HepG2 (cell line): ENCODE measurements around the gene BORCS5. TPM values are rescaled to one million over a fixed set of nuclear protein-coding genes. Genes with fewer than 3 reads are reported as not detected.

Experiments used
- CBFB ChIP-seq: sonication (generic); formaldehyde crosslinking; IDR thresholded peaks from 2 replicates; pipeline ENCODE4 v1.4.0; 2020; ENCODE audit warnings: missing genetic modification reagents
- CBX1 ChIP-seq: IDR thresholded peaks from one replicate; pipeline ENCODE4 v1.6.1; 2016; ENCODE audit warnings: antibody characterized with exemption, low read depth
- CHCHD3 ChIP-seq: sonication (generic); formaldehyde crosslinking; IDR thresholded peaks from 2 replicates; pipeline ENCODE4 v1.8.0; 2022; ENCODE audit warnings: mild to moderate bottlenecking, missing genetic modification reagents, moderate library complexity
- HNF4A ChIP-seq: sonication (generic); formaldehyde crosslinking; IDR thresholded peaks from 2 replicates; pipeline ENCODE4 v1.4.0; 2020; ENCODE audit warnings: missing genetic modification reagents
- KLF12 ChIP-seq: sonication (generic); formaldehyde crosslinking; IDR thresholded peaks from 2 replicates; pipeline ENCODE4 v1.4.0; 2020; ENCODE audit warnings: missing genetic modification reagents, borderline replicate concordance
- NR3C1 ChIP-seq: sonication (generic); formaldehyde crosslinking; IDR thresholded peaks from 2 replicates; pipeline ENCODE4 v1.4.0; 2020; ENCODE audit warnings: missing genetic modification reagents
- PTBP1 ChIP-seq: fragments of 200-400 bp; formaldehyde crosslinking; IDR thresholded peaks from 2 replicates; pipeline ENCODE4 v1.6.1; 2018; ENCODE audit warnings: low read length, low read depth; ENCODE audit not compliant: poor library complexity, severe bottlenecking
- RORA ChIP-seq: sonication (generic); formaldehyde crosslinking; IDR thresholded peaks from 2 replicates; pipeline ENCODE4 v1.5.0; 2020; ENCODE audit warnings: mild to moderate bottlenecking, missing genetic modification reagents, moderate library complexity
- SATB2 ChIP-seq: sonication (generic); formaldehyde crosslinking; IDR thresholded peaks from 2 replicates; pipeline ENCODE4 v1.5.0; 2020; ENCODE audit warnings: missing genetic modification reagents
- TMF1 ChIP-seq: sonication (generic); formaldehyde crosslinking; IDR thresholded peaks from 2 replicates; pipeline ENCODE4 v1.8.1; 2022; ENCODE audit warnings: low read depth, missing genetic modification reagents
- ZFP36 ChIP-seq: fragments of 150-350 bp; IDR thresholded peaks from 2 replicates; pipeline ENCODE4 v1.6.1; 2018; ENCODE audit warnings: borderline replicate concordance, low read length, low read depth; ENCODE audit not compliant: partially characterized antibody
- ZNF24 ChIP-seq: fragments of 450-650 bp; IDR thresholded peaks from 2 replicates; pipeline ENCODE4 v1.6.1; 2017; ENCODE audit warnings: antibody characterized with exemption, mild to moderate bottlenecking
- ZNF274 ChIP-seq: sonication (generic); formaldehyde crosslinking; IDR thresholded peaks from 2 replicates; pipeline ENCODE4 v1.5.1; 2020; ENCODE audit warnings: mild to moderate bottlenecking, missing genetic modification reagents
- ZNF460 ChIP-seq: sonication (generic); formaldehyde crosslinking; IDR thresholded peaks from 2 replicates; pipeline ENCODE4 v1.5.1; 2020; ENCODE audit warnings: missing genetic modification reagents, mild to moderate bottlenecking, borderline replicate concordance
- ZNF556 ChIP-seq: sonication (generic); formaldehyde crosslinking; IDR thresholded peaks from 2 replicates; pipeline ENCODE4 v1.4.0; 2020; ENCODE audit warnings: mild to moderate bottlenecking, missing genetic modification reagents, borderline replicate concordance
- ZNF816 ChIP-seq: sonication (generic); formaldehyde crosslinking; IDR thresholded peaks from 2 replicates; pipeline ENCODE4 v1.8.0; 2022; ENCODE audit warnings: missing genetic modification reagents, mild to moderate bottlenecking, borderline replicate concordance
- ZNF883 ChIP-seq: sonication (generic); formaldehyde crosslinking; IDR thresholded peaks from 2 replicates; pipeline ENCODE4 v1.5.1; 2020; ENCODE audit warnings: mild to moderate bottlenecking, missing genetic modification reagents; ENCODE audit errors: not compliant biosample characterization
- ZSCAN31 ChIP-seq: sonication (generic); formaldehyde crosslinking; IDR thresholded peaks from 2 replicates; pipeline ENCODE4 v1.5.0; 2020; ENCODE audit warnings: low read depth, mild to moderate bottlenecking, missing genetic modification reagents
- polyA plus RNA-seq, 8 experiments: library from polyadenylated mRNA; depleted of rRNA in 3 of 8; stranded (reverse) in 7 of 8; unstranded in 1 of 8; fragments of >200 nt; fragmentation: Illumina TruSeq in 4 of 8; extraction: Trizol in 4 of 8; gene quantifications; 2 replicates each; pipeline versions ENCODE4 v1.2.1 to v1.2.3, GENCODE V29; 2011 to 2016; ENCODE audit warnings: low read depth in 4 of 8, missing spikeins in 1 of 8, mixed read lengths in 1 of 8; ENCODE audit not compliant: insufficient read depth in 1 of 8
- total RNA-seq, 5 experiments: library from RNA; depleted of rRNA; stranded (reverse); fragments of >200 nt; fragmentation: Illumina TruSeq; extraction: Trizol; gene quantifications; 2 replicates each; pipeline ENCODE4 v1.2.3, GENCODE V29; 2016; ENCODE audit warnings: low read depth in 1 of 5
- TF ChIP-seq, protein P1 (sequence below): sonication (generic); formaldehyde crosslinking; IDR thresholded peaks from 2 replicates; pipeline ENCODE4 v1.4.0; 2020; ENCODE audit warnings: missing genetic modification reagents
- TF ChIP-seq, protein P2 (sequence below): sonication (generic); formaldehyde crosslinking; IDR thresholded peaks from 2 replicates; pipeline ENCODE4 v1.5.0; 2020; ENCODE audit warnings: missing genetic modification reagents
- TF ChIP-seq, protein P3 (sequence below): sonication (generic); formaldehyde crosslinking; IDR thresholded peaks from 2 replicates; pipeline ENCODE4 v1.4.0; 2020; ENCODE audit warnings: missing genetic modification reagents
- TF ChIP-seq, protein P4 (sequence below): sonication (generic); formaldehyde crosslinking; IDR thresholded peaks from 2 replicates; pipeline ENCODE4 v1.5.0; 2020; ENCODE audit warnings: mild to moderate bottlenecking, low read depth, missing genetic modification reagents, borderline replicate concordance

BORCS5 gene
- total and polyA plus RNA-seq, 2 of the 13 experiments (the other 11 are each of a cell fraction or from before 2014, with no cell fraction given), result 3.9 to 4.7 TPM

DNA sequence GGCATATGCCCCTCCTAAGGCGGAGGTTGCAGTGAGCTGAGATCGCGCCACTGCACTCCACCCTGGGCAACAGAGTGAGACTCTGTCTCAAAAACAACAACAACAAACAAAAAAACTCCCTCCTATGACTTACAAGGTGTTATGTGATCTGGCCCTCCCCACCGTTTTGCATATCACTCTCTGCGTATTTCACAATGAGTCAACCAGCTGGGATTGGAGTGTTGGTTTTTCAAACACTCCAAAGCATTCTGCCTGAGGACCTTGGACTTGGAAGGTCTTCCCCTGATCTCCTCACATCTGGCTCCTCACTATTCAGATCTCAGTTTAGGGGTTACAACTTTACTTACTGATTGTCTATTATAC is 20.8 kb upstream of the BORCS5 start (continued):
- TF ChIP-seq, protein P1, sequence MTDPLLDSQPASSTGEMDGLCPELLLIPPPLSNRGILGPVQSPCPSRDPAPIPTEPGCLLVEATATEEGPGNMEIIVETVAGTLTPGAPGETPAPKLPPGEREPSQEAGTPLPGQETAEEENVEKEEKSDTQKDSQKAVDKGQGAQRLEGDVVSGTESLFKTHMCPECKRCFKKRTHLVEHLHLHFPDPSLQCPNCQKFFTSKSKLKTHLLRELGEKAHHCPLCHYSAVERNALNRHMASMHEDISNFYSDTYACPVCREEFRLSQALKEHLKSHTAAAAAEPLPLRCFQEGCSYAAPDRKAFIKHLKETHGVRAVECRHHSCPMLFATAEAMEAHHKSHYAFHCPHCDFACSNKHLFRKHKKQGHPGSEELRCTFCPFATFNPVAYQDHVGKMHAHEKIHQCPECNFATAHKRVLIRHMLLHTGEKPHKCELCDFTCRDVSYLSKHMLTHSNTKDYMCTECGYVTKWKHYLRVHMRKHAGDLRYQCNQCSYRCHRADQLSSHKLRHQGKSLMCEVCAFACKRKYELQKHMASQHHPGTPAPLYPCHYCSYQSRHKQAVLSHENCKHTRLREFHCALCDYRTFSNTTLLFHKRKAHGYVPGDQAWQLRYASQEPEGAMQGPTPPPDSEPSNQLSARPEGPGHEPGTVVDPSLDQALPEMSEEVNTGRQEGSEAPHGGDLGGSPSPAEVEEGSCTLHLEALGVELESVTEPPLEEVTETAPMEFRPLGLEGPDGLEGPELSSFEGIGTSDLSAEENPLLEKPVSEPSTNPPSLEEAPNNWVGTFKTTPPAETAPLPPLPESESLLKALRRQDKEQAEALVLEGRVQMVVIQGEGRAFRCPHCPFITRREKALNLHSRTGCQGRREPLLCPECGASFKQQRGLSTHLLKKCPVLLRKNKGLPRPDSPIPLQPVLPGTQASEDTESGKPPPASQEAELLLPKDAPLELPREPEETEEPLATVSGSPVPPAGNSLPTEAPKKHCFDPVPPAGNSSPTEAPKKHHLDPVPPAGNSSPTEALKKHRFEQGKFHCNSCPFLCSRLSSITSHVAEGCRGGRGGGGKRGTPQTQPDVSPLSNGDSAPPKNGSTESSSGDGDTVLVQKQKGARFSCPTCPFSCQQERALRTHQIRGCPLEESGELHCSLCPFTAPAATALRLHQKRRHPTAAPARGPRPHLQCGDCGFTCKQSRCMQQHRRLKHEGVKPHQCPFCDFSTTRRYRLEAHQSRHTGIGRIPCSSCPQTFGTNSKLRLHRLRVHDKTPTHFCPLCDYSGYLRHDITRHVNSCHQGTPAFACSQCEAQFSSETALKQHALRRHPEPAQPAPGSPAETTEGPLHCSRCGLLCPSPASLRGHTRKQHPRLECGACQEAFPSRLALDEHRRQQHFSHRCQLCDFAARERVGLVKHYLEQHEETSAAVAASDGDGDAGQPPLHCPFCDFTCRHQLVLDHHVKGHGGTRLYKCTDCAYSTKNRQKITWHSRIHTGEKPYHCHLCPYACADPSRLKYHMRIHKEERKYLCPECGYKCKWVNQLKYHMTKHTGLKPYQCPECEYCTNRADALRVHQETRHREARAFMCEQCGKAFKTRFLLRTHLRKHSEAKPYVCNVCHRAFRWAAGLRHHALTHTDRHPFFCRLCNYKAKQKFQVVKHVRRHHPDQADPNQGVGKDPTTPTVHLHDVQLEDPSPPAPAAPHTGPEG, result no peak
- TF ChIP-seq NR3C1 (CRISPR knock-in tag) (no peak), RORA (CRISPR knock-in tag) (no peak), CBX1 (no peak), ZNF816 (CRISPR knock-in tag) (no peak), ZNF460 (CRISPR knock-in tag) (no peak), ZNF274 (no peak), CHCHD3 (CRISPR knock-in tag) (no peak), TMF1 (CRISPR knock-in tag) (no peak), ZNF556 (CRISPR knock-in tag) (no peak), HNF4A (CRISPR knock-in tag) (peak; percentile 81), PTBP1 (no peak), SATB2 (no peak), CBFB (CRISPR knock-in tag) (no peak), ZNF24 (no peak), ZNF883 (CRISPR knock-in tag) (no peak), ZSCAN31 (CRISPR knock-in tag) (no peak), ZFP36 (no peak), KLF12 (CRISPR knock-in tag) (no peak)
- TF ChIP-seq, protein P2, sequence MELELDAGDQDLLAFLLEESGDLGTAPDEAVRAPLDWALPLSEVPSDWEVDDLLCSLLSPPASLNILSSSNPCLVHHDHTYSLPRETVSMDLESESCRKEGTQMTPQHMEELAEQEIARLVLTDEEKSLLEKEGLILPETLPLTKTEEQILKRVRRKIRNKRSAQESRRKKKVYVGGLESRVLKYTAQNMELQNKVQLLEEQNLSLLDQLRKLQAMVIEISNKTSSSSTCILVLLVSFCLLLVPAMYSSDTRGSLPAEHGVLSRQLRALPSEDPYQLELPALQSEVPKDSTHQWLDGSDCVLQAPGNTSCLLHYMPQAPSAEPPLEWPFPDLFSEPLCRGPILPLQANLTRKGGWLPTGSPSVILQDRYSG (CRISPR knock-in tag), result no peak
- TF ChIP-seq, protein P3, sequence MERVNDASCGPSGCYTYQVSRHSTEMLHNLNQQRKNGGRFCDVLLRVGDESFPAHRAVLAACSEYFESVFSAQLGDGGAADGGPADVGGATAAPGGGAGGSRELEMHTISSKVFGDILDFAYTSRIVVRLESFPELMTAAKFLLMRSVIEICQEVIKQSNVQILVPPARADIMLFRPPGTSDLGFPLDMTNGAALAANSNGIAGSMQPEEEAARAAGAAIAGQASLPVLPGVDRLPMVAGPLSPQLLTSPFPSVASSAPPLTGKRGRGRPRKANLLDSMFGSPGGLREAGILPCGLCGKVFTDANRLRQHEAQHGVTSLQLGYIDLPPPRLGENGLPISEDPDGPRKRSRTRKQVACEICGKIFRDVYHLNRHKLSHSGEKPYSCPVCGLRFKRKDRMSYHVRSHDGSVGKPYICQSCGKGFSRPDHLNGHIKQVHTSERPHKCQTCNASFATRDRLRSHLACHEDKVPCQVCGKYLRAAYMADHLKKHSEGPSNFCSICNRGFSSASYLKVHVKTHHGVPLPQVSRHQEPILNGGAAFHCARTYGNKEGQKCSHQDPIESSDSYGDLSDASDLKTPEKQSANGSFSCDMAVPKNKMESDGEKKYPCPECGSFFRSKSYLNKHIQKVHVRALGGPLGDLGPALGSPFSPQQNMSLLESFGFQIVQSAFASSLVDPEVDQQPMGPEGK (CRISPR knock-in tag), result peak; percentile 63
- TF ChIP-seq, protein P4, sequence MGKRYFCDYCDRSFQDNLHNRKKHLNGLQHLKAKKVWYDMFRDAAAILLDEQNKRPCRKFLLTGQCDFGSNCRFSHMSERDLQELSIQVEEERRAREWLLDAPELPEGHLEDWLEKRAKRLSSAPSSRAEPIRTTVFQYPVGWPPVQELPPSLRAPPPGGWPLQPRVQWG (CRISPR knock-in tag), result no peak
